ENCODE measurements around the gene ASRGL1. TPM values are rescaled to one million over a fixed set of nuclear protein-coding genes. Genes with fewer than 3 reads are reported as not detected.
"Not testable (repeated sequence)": the region's sequence is repeated elsewhere in the genome, so short reads cannot be mapped to it uniquely, and the experiment has no call there.

The ASRGL1 gene
- total RNA-seq, 4 donors from 2014 or later: 5.8 to 35.9 (median 16.5) TPM

- H3K4me3 ChIP-seq (replicated peaks in 1 of 3): no peak overlapping the region
- intact Hi-C loops (cut with DNase I): no loop called here
- 79 to 80% methylated on average over 5 of the region's 5 CpGs for WGBS, 2 donors
These were observed 3.5 kb upstream of the ASRGL1 start for GRCh38 chr11:62333768-62334167.

GRCh38 chr11:62336949-62337302 lies 322 bp upstream of the ASRGL1 start:
- DNase-seq; intact Hi-C loops (cut with DNase I); H3K9me3 ChIP-seq; H3K27me3 ChIP-seq; H3K27ac ChIP-seq; H3K36me3 ChIP-seq; H3K4me1 ChIP-seq: not testable (repeated sequence)
- WGBS, 2 donors: 64 to 68% methylated on average over 19 of the region's 19 CpGs
- H3K4me3 ChIP-seq (replicated peaks in 1 of 3): peak overlapping the region in 2 of 3 donors; percentile 62 to 64

More at GRCh38 chr11:62333768-62334167, 3.5 kb upstream of the ASRGL1 start:
- no peak for DNase-seq
- peaks cover 0 to 3% of the 10 kb centered on the region in 2 donors for H3K4me1 ChIP-seq
- TF ChIP-seq, protein P1, sequence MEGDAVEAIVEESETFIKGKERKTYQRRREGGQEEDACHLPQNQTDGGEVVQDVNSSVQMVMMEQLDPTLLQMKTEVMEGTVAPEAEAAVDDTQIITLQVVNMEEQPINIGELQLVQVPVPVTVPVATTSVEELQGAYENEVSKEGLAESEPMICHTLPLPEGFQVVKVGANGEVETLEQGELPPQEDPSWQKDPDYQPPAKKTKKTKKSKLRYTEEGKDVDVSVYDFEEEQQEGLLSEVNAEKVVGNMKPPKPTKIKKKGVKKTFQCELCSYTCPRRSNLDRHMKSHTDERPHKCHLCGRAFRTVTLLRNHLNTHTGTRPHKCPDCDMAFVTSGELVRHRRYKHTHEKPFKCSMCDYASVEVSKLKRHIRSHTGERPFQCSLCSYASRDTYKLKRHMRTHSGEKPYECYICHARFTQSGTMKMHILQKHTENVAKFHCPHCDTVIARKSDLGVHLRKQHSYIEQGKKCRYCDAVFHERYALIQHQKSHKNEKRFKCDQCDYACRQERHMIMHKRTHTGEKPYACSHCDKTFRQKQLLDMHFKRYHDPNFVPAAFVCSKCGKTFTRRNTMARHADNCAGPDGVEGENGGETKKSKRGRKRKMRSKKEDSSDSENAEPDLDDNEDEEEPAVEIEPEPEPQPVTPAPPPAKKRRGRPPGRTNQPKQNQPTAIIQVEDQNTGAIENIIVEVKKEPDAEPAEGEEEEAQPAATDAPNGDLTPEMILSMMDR (IDR thresholded peaks at IDR 0.05): no peak
- TF ChIP-seq POLR2A (IDR thresholded peaks at IDR 0.05): no peak
- H3K27ac ChIP-seq: no peak overlapping the region
- no peaks in the 10 kb centered on the region for H3K9me3 ChIP-seq
- no peaks in the 10 kb centered on the region for H3K27me3 ChIP-seq
- H3K36me3 ChIP-seq: no peaks in the 10 kb centered on the region

DNA sequence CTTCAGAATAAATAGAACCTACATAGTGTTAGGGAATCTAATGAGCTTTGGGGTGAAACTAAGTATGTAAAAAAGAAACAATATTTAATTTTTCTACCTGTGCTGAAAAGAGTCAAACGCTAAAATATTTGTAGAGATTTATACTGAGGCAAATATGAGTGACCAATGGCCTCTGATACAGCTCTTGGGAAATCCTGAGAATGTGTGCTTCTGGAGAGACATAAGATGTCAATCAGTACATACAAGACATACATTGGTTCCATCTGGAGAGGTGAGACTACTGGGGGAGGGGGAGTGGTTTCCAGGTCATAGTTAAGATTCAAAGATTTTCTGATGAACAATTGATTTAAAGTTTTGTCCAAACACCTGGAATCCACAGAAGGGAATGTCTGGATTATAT lies 970 bp downstream of the ASRGL1 start:
- WGBS, 2 donors: 36 to 45% methylated on average over 1 of the region's 1 CpG
- Histone ChIP-seq H3K27ac (no peak overlapping the region), H3K9me3 (no peaks in the 10 kb centered on the region), H3K4me3 (replicated peaks in 1 of 3) (peak overlapping the region in 1 of 3 donors; percentile 64), H3K27me3 (no peaks in the 10 kb centered on the region), H3K4me1 (peaks cover 0 to 6% of the 10 kb centered on the region in 2 donors), H3K36me3 (no peaks in the 10 kb centered on the region)
- intact Hi-C loops (cut with DNase I): no loop called here
- DNase-seq: no peak
- no peak for TF ChIP-seq POLR2A (IDR thresholded peaks at IDR 0.05)
- TF ChIP-seq, protein P1 (IDR thresholded peaks at IDR 0.05): no peak

GRCh38 chr11:62340269-62340901 lies 3.1 kb downstream of the ASRGL1 start:
- H3K27me3 ChIP-seq: no peaks in the 10 kb centered on the region
- H3K9me3 ChIP-seq: no peaks in the 10 kb centered on the region
- 79 to 85% methylated on average over 6 of the region's 6 CpGs for WGBS, 2 donors
- no peak overlapping the region for H3K27ac ChIP-seq
- intact Hi-C loops (cut with DNase I): no loop called here
- peak; percentile 51 to 57 for DNase-seq
- peaks cover 0 to 6% of the 10 kb centered on the region in 2 donors for H3K4me1 ChIP-seq
- H3K36me3 ChIP-seq: no peaks in the 10 kb centered on the region
- no peak overlapping the region for H3K4me3 ChIP-seq (replicated peaks in 1 of 3)
- TF ChIP-seq POLR2A (IDR thresholded peaks at IDR 0.05): no peak
- TF ChIP-seq, protein P1 (IDR thresholded peaks at IDR 0.05): peak in 5 of 6 experiments; percentile 37 to 65 (median 53)

DNA sequence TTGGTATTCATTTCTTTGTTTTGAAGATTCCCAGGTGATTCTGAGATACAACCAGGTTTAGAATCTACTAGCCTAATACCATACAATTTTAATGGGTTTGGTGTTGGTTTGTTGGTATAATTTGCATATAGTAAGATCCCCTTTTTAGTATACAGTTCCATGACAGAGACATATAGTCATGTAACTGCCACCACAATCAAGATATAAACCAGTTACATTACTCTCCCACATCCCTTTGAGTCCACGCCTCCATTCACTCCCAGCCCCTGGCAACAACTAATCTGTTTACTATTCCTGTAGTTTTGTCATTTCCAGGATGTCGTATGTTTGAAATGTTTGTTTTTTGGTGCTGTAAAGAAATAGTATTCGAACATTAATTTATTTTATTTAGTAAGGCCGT lies 4.3 kb downstream of the ASRGL1 start:
- H3K27ac ChIP-seq: no peak overlapping the region
- intact Hi-C loops (cut with DNase I): no loop called here
- peaks cover 0 to 6% of the 10 kb centered on the region in 2 donors for H3K4me1 ChIP-seq
- no peak for DNase-seq
- H3K36me3 ChIP-seq: no peaks in the 10 kb centered on the region
- H3K4me3 ChIP-seq (replicated peaks in 1 of 3): no peak overlapping the region
- WGBS, 2 donors: 77 to 81% methylated on average over 4 of the region's 4 CpGs
- no peaks in the 10 kb centered on the region for H3K9me3 ChIP-seq
- TF ChIP-seq, protein P1 (IDR thresholded peaks at IDR 0.05): no peak
- no peak for TF ChIP-seq POLR2A (IDR thresholded peaks at IDR 0.05)
- no peaks in the 10 kb centered on the region for H3K27me3 ChIP-seq

- H3K27ac ChIP-seq; H3K9me3 ChIP-seq; intact Hi-C loops (cut with DNase I); H3K36me3 ChIP-seq; H3K27me3 ChIP-seq; DNase-seq; H3K4me3 ChIP-seq (replicated peaks in 1 of 3); H3K4me1 ChIP-seq: not testable (repeated sequence)
- WGBS, 2 donors: 89 to 96% methylated on average over 7 of the region's 7 CpGs
These were observed 6.5 kb downstream of the ASRGL1 start for GRCh38 chr11:62343646-62344190.
